H9 (cell line): Measurements from ENCODE around the gene TMEM119. TPM values are rescaled to one million over a fixed set of nuclear protein-coding genes. Genes with fewer than 3 reads are reported as not detected.

ENCODE experiments used
- DNase-seq: peaks from one replicate; pipeline ENCODE4 v3.0.0-alpha.2; 2017
- H2AFZ ChIP-seq: one replicate; pipeline ENCODE4 v1.6.1; 2013; ENCODE audit warnings: mild to moderate bottlenecking, low read length, control low read depth, moderate library complexity
- H2AK5ac ChIP-seq: 2 replicates; pipeline ENCODE4 v1.6.1; 2013; ENCODE audit warnings: low read length, control low read depth, mixed read lengths; ENCODE audit not compliant: insufficient read length
- H2BK120ac ChIP-seq: one replicate; pipeline ENCODE4 v1.6.1; 2013; ENCODE audit warnings: low read depth, mild to moderate bottlenecking, low read length, control low read depth, inconsistent platforms; ENCODE audit not compliant: poor library complexity, severe bottlenecking
- H2BK12ac ChIP-seq: 2 replicates; pipeline ENCODE4 v1.6.1; 2013; ENCODE audit warnings: low read length, control low read depth, mixed read lengths, low read depth; ENCODE audit not compliant: insufficient read length
- H2BK15ac ChIP-seq: 2 replicates; pipeline ENCODE4 v1.6.1; 2013; ENCODE audit warnings: low read depth, low read length, control low read depth
- H2BK20ac ChIP-seq: one replicate; pipeline ENCODE4 v1.6.1; 2013; ENCODE audit warnings: low read depth, mild to moderate bottlenecking, low read length, control low read depth, inconsistent platforms; ENCODE audit not compliant: poor library complexity, severe bottlenecking
- H2BK5ac ChIP-seq: 2 replicates; pipeline ENCODE4 v1.6.1; 2013; ENCODE audit warnings: low read length, control low read depth, mixed read lengths; ENCODE audit not compliant: insufficient read length
- H3K14ac ChIP-seq: 2 replicates; pipeline ENCODE4 v1.6.1; 2013; ENCODE audit warnings: low read length, control low read depth; ENCODE audit not compliant: insufficient read depth
- H3K18ac ChIP-seq: 2 replicates; pipeline ENCODE4 v1.6.1; 2013; ENCODE audit warnings: low read depth, mild to moderate bottlenecking, mixed read lengths, low read length, control low read depth; ENCODE audit not compliant: insufficient read length
- H3K23ac ChIP-seq: 2 replicates; pipeline ENCODE4 v1.6.1; 2013; ENCODE audit warnings: low read length, control low read depth, mixed read lengths, low read depth; ENCODE audit not compliant: insufficient read length
- H3K23me2 ChIP-seq: 2 replicates; pipeline ENCODE4 v1.6.1; 2013; ENCODE audit warnings: low read depth, mild to moderate bottlenecking, mixed read lengths, low read length, control low read depth; ENCODE audit not compliant: insufficient read length, poor library complexity, severe bottlenecking
- H3K27ac ChIP-seq: 2 replicates; pipeline ENCODE4 v1.5.1; 2013; ENCODE audit warnings: low read length, control low read depth, mixed read lengths, low read depth; ENCODE audit not compliant: insufficient read length
- H3K27me3 ChIP-seq: 2 replicates; pipeline ENCODE4 v1.6.1; 2013; ENCODE audit warnings: low read length, control low read depth, inconsistent platforms; ENCODE audit not compliant: insufficient read depth
- H3K4ac ChIP-seq: 2 replicates; pipeline ENCODE4 v1.6.1; 2013; ENCODE audit warnings: low read depth, mild to moderate bottlenecking, control low read depth, inconsistent platforms, low read length, moderate library complexity
- H3K4me1 ChIP-seq: 2 replicates; pipeline ENCODE4 v1.6.1; 2013; ENCODE audit warnings: low read length, control low read depth, inconsistent platforms; ENCODE audit not compliant: insufficient read depth
- H3K4me2 ChIP-seq: 2 replicates; pipeline ENCODE4 v1.6.1; 2013; ENCODE audit warnings: low read length, control low read depth, mixed read lengths; ENCODE audit not compliant: insufficient read length, insufficient read depth
- H3K56ac ChIP-seq: 2 replicates; pipeline ENCODE4 v1.6.1; 2013; ENCODE audit warnings: low read depth, mild to moderate bottlenecking, mixed read lengths, low read length, control low read depth; ENCODE audit not compliant: insufficient read length
- H3K79me1 ChIP-seq: 2 replicates; pipeline ENCODE4 v1.6.1; 2013; ENCODE audit warnings: low read depth, mild to moderate bottlenecking, moderate library complexity, low read length, control low read depth, inconsistent platforms; ENCODE audit not compliant: insufficient read depth, poor library complexity, severe bottlenecking
- H3K79me2 ChIP-seq: 2 replicates; pipeline ENCODE4 v1.6.1; 2013; ENCODE audit warnings: low read length, control low read depth, inconsistent platforms; ENCODE audit not compliant: insufficient read depth
- H3K9ac ChIP-seq: 2 replicates; pipeline ENCODE4 v1.6.1; 2013; ENCODE audit warnings: low read length, control low read depth, mixed read lengths; ENCODE audit not compliant: insufficient read length; ENCODE audit errors: extremely low read depth
- H3K9me3 ChIP-seq: one replicate; pipeline ENCODE4 v1.6.1; 2013; ENCODE audit warnings: low read depth, low read length, inconsistent platforms; ENCODE audit not compliant: control insufficient read depth
- H3T11ph ChIP-seq: one replicate; pipeline ENCODE4 v1.6.1; 2013; ENCODE audit warnings: mild to moderate bottlenecking, low read length, control low read depth, inconsistent platforms
- H4K20me1 ChIP-seq: one replicate; pipeline ENCODE4 v1.6.1; 2013; ENCODE audit not compliant: control insufficient read depth, insufficient read length, insufficient read depth
- H4K5ac ChIP-seq: 2 replicates; pipeline ENCODE4 v1.6.1; 2013; ENCODE audit warnings: low read depth, mild to moderate bottlenecking, mixed read lengths, low read length, control low read depth; ENCODE audit not compliant: insufficient read length
- H4K8ac ChIP-seq: replicated peaks from 2 replicates; pipeline ENCODE4 v1.6.1; 2013; ENCODE audit warnings: low read length, control low read depth, mixed read lengths, low read depth; ENCODE audit not compliant: insufficient read length
- H4K91ac ChIP-seq: 2 replicates; pipeline ENCODE4 v1.6.1; 2013; ENCODE audit warnings: low read depth, mild to moderate bottlenecking, moderate library complexity, mixed read lengths, low read length, control low read depth; ENCODE audit not compliant: insufficient read length
- H3K27ac Mint-ChIP-seq, 3 experiments: 2 replicates in 2 of 3; 3 replicates in 1 of 3; pipeline ENCODE4 v1.8.0; 2020 to 2021; ENCODE audit warnings: mixed read lengths in 3 of 3, mild to moderate bottlenecking in 1 of 3, moderate library complexity in 1 of 3
- H3K27me3 Mint-ChIP-seq: 2 replicates; pipeline ENCODE4 v1.8.0; 2021; ENCODE audit warnings: low read depth, mild to moderate bottlenecking, moderate library complexity, mixed read lengths
- H3K36me3 Mint-ChIP-seq, 3 experiments: 2 replicates in 2 of 3; 3 replicates in 1 of 3; pipeline ENCODE4 v1.8.0; 2020 to 2021; ENCODE audit warnings: low read depth in 3 of 3, mixed read lengths in 3 of 3; ENCODE audit not compliant: insufficient read depth in 1 of 3
- H3K4me1 Mint-ChIP-seq, 2 experiments: 2 replicates each; pipeline ENCODE4 v1.8.0; 2020; ENCODE audit warnings: mixed read lengths in 2 of 2
- H3K4me3 Mint-ChIP-seq, 2 experiments: 2 replicates in 1 of 2; 3 replicates in 1 of 2; pipeline ENCODE4 v1.8.0; 2020 to 2021; ENCODE audit warnings: mild to moderate bottlenecking in 2 of 2, mixed read lengths in 2 of 2, moderate library complexity in 1 of 2
- H3K9me3 Mint-ChIP-seq, 2 experiments: 2 replicates in 1 of 2; 3 replicates in 1 of 2; pipeline ENCODE4 v1.8.0; 2020; ENCODE audit warnings: mild to moderate bottlenecking in 2 of 2, mixed read lengths in 2 of 2, moderate library complexity in 1 of 2
- WGBS: extraction: QIAGEN DNeasy Blood & Tissue Kit; methylation state at CpG from one replicate; pipeline ENCODE4 v1.1.7; 2013; ENCODE audit warnings: missing lambda C conversion rate, low lambda C conversion rate, mixed read lengths; ENCODE audit not compliant: insufficient read length; ENCODE audit errors: extremely low coverage; 5-methylcytosine and 5-hydroxymethylcytosine counted together
- total RNA-seq: library from RNA; stranded (reverse); gene quantifications from 2 replicates; pipeline ENCODE4 v1.2.1, GENCODE V29; 2021
- TF ChIP-seq, protein P1 (sequence below): fragments of 200-600 bp; sonication (generic); conservative IDR thresholded peaks from 3 replicates; pipeline ENCODE4 v1.8.0; 2021; ENCODE audit warnings: antibody characterized with exemption, mild to moderate bottlenecking

The TMEM119 gene
- total RNA-seq, 1 experiment from 2014 or later: not detected

DNA sequence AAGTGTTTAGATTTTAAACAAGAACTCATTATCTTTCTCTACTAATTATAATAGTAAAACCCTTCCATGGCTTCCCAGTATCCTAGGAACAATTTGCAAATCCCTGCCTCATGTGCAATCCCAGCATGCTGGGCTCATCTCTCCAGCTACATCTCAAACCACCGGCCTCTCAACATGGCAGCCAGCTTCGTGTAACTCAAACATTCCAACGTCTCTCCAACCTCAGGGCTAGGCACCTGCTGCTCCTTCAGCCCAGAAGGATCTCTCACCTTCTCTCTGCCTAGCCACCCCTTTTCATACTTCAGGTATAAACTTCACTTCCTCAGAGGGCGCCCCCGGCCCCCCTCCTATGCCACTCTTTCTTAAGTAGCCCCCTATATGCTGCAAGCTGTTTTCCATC is 44.1 kb downstream of the TMEM119 start:
- Mint-ChIP-seq H3K36me3 (peaks cover 8 to 24% (median 23%) of the 10 kb centered on the region in 3 experiments; a peak in 6 of 7 replicates), H3K9me3 (no peaks in the 10 kb centered on the region), H3K4me3 (no peak overlapping the region), H3K4me1 (peaks cover 21 to 25% of the 10 kb centered on the region in 2 experiments), H3K27ac (peak overlapping the region in 1 of 3 experiments; percentile 73; a peak in 2 of 7 replicates), H3K27me3 (no peaks in the 10 kb centered on the region)
- TF ChIP-seq, protein P1, sequence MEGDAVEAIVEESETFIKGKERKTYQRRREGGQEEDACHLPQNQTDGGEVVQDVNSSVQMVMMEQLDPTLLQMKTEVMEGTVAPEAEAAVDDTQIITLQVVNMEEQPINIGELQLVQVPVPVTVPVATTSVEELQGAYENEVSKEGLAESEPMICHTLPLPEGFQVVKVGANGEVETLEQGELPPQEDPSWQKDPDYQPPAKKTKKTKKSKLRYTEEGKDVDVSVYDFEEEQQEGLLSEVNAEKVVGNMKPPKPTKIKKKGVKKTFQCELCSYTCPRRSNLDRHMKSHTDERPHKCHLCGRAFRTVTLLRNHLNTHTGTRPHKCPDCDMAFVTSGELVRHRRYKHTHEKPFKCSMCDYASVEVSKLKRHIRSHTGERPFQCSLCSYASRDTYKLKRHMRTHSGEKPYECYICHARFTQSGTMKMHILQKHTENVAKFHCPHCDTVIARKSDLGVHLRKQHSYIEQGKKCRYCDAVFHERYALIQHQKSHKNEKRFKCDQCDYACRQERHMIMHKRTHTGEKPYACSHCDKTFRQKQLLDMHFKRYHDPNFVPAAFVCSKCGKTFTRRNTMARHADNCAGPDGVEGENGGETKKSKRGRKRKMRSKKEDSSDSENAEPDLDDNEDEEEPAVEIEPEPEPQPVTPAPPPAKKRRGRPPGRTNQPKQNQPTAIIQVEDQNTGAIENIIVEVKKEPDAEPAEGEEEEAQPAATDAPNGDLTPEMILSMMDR: no peak
- WGBS: no CpG with 5 or more reads among the region's 5 CpGs
- Histone ChIP-seq H3K79me2 (peaks cover 47% of the 10 kb centered on the region), H2AK5ac (no peak overlapping the region), H2BK120ac (no peak overlapping the region), H4K20me1 (no peaks in the 10 kb centered on the region), H2AFZ (no peak overlapping the region), H3K27ac (no peak overlapping the region), H2BK15ac (no peak overlapping the region), H3K4ac (no peak overlapping the region), H3K23me2 (peaks cover 2% of the 10 kb centered on the region), H3K14ac (no peak overlapping the region), H3K23ac (no peak overlapping the region), H4K91ac (no peak overlapping the region), H2BK5ac (no peak overlapping the region), H2BK12ac (no peak overlapping the region), H3K9ac (no peak overlapping the region), H3K4me2 (peak overlapping the region; percentile 5), H3K79me1 (peaks cover 3% of the 10 kb centered on the region), H3K56ac (no peak overlapping the region), H3T11ph (no peak overlapping the region), H4K5ac (no peak overlapping the region), H2BK20ac (no peak overlapping the region), H3K4me1 (no peaks in the 10 kb centered on the region), H3K27me3 (no peaks in the 10 kb centered on the region), H3K18ac (no peak overlapping the region), H3K9me3 (no peaks in the 10 kb centered on the region), H4K8ac (no peak overlapping the region)
- DNase-seq: no peak
